H1 (cell line): Measurements from ENCODE around the gene CRYGA. TPM values are rescaled to one million over a fixed set of nuclear protein-coding genes. Genes with fewer than 3 reads are reported as not detected.

Experiments
- MAFK ChIP-seq: IDR thresholded peaks from 2 replicates; pipeline ENCODE4 v1.6.1; 2012; ENCODE audit warnings: low read depth, mild to moderate bottlenecking, improper control_type of control experiment, low read length
- NANOG ChIP-seq: IDR thresholded peaks from 2 replicates; pipeline ENCODE4 v1.6.1; 2011; ENCODE audit warnings: low read length, low read depth, mild to moderate bottlenecking, inconsistent platforms; ENCODE audit not compliant: insufficient read depth, poor library complexity, severe bottlenecking
- PHF8 ChIP-seq: fragments of 200-600 bp; sonication (generic); conservative IDR thresholded peaks from 2 replicates; pipeline ENCODE4 v1.7.1; 2012; ENCODE audit warnings: low read depth, mild to moderate bottlenecking, inconsistent platforms, low read length, moderate library complexity
- RAD21 ChIP-seq, 2 experiments: IDR thresholded peaks in 1 of 2; conservative IDR thresholded peaks in 1 of 2; 2 replicates each; pipeline ENCODE4 v1.6.1; 2011; ENCODE audit warnings: low read depth in 2 of 2, low read length in 2 of 2, improper control_type of control experiment in 1 of 2, inconsistent platforms in 1 of 2, mild to moderate bottlenecking in 1 of 2, moderate library complexity in 1 of 2
- RFX5 ChIP-seq: IDR thresholded peaks from 2 replicates; pipeline ENCODE4 v1.6.1; 2011; ENCODE audit warnings: low read depth, low read length, improper control_type of control experiment, borderline replicate concordance
- SP1 ChIP-seq: IDR thresholded peaks from 2 replicates; pipeline ENCODE4 v1.6.1; 2011; ENCODE audit warnings: low read depth, low read length
- polyA plus RNA-seq, 7 experiments: library from polyadenylated mRNA; depleted of rRNA in 3 of 7; stranded (reverse) in 5 of 7; unstranded in 2 of 7; fragments of >200 nt in 5 of 7; fragments of 200-250 nt in 2 of 7; gene quantifications; 1 replicate in 5 of 7; 2 replicates in 1 of 7; 4 replicates in 1 of 7; pipeline versions ENCODE4 v1.2.1 to v1.2.3, GENCODE V29; 2011 to 2013; ENCODE audit warnings: missing spikeins in 2 of 7, mixed read lengths in 2 of 7
- total RNA-seq: library from RNA; stranded (reverse); fragmentation: NEBNext Ultra II Directional; extraction: Animal tissue kit (Norgen Biotek cat#: 25700); gene quantifications from 2 replicates; pipeline ENCODE4 v1.2.1, GENCODE V29; 2021

CRYGA gene
- total and polyA plus RNA-seq, 2 of the 8 experiments (the other 6 are each of a cell fraction or from before 2014, with no cell fraction given) = not detected

GRCh38 chr2:208195531-208195930 is 32.1 kb upstream of the CRYGA start (continued):
- TF ChIP-seq RFX5 (no peak), SP1 (no peak), PHF8 (no peak), RAD21 (IDR thresholded peaks at IDR 0.05 in 1 of 2, conservative IDR thresholded peaks at IDR 0.05 in 1 of 2; ENCODE audit: low read depth in 2 of 2, low read length in 2 of 2) (no peak), MAFK (no peak), NANOG (no peak)
